Measurements from ENCODE around the gene SMC5.
"Not testable (repeated sequence)": the region's sequence is repeated elsewhere in the genome, so short reads cannot be mapped to it uniquely, and the experiment has no call there.

SMC5 gene

GRCh38 chr9:70258692-70259511 lies at the start of gene SMC5:
Gene SMC5, plus strand, starts transcription at chr9:70258978. Its CDS starts 101 bp downstream, at chr9:70259079.
- FAIRE-seq: peak; percentile 97

GRCh38 chr9:70217029-70217428 lies 41.7 kb upstream of the SMC5 start:
- FAIRE-seq: no peak
- DNase-seq (ENCODE audit: low spot score): no peak

More at GRCh38 chr9:70258692-70259511, at the start of gene SMC5:
- peak; percentile 94 for DNase-seq (ENCODE audit: low spot score)

GRCh38 chr9:70218767-70219166 lies 40.0 kb upstream of the SMC5 start:
- no peak for FAIRE-seq
- DNase-seq (ENCODE audit: low spot score): no peak

- DNase-seq (ENCODE audit: low spot score) (no peak), FAIRE-seq (no peak)
These were observed 38.6 kb upstream of the SMC5 start for GRCh38 chr9:70220216-70220615.

- FAIRE-seq (no peak), DNase-seq (ENCODE audit: low spot score) (no peak)
These were observed 36.4 kb upstream of the SMC5 start for GRCh38 chr9:70222354-70222753.

GRCh38 chr9:70228118-70228517 lies 30.7 kb upstream of the SMC5 start:
- FAIRE-seq: no peak
- no peak for DNase-seq (ENCODE audit: low spot score)

GRCh38 chr9:70228611-70229010 lies 30.2 kb upstream of the SMC5 start:
- DNase-seq (ENCODE audit: low spot score) (no peak), FAIRE-seq (no peak)

- FAIRE-seq (no peak), DNase-seq (ENCODE audit: low spot score) (no peak)
These were observed 29.8 kb upstream of the SMC5 start for GRCh38 chr9:70229026-70229425.

- DNase-seq (ENCODE audit: low spot score): no peak
- no peak for FAIRE-seq
These were observed 29.2 kb upstream of the SMC5 start for GRCh38 chr9:70229579-70229978.

- FAIRE-seq (no peak), DNase-seq (ENCODE audit: low spot score) (no peak)
These were observed 26.3 kb upstream of the SMC5 start for GRCh38 chr9:70232476-70232875.

- FAIRE-seq; DNase-seq (ENCODE audit: low spot score): not testable (repeated sequence)
These were observed 24.6 kb upstream of the SMC5 start for GRCh38 chr9:70234208-70234607.

- DNase-seq (ENCODE audit: low spot score); FAIRE-seq: not testable (repeated sequence)
These were observed 12.8 kb upstream of the SMC5 start for GRCh38 chr9:70245952-70246351.

- FAIRE-seq: no peak
- DNase-seq (ENCODE audit: low spot score): no peak
These were observed 8.6 kb upstream of the SMC5 start for GRCh38 chr9:70250221-70250620.

GRCh38 chr9:70255486-70255885 lies 3.3 kb upstream of the SMC5 start:
- no peak for FAIRE-seq
- DNase-seq (ENCODE audit: low spot score): no peak

GRCh38 chr9:70256123-70256551 lies 2.6 kb upstream of the SMC5 start:
- DNase-seq (ENCODE audit: low spot score) (peak; percentile 38), FAIRE-seq (no peak)

- DNase-seq (ENCODE audit: low spot score) (no peak), FAIRE-seq (no peak)
These were observed 1.3 kb upstream of the SMC5 start for GRCh38 chr9:70257502-70257901.

GRCh38 chr9:70257991-70258691 lies 637 bp upstream of the SMC5 start:
- DNase-seq (ENCODE audit: low spot score) (no peak), FAIRE-seq (no peak)

- no peak for DNase-seq (ENCODE audit: low spot score)
- FAIRE-seq: no peak
These were observed 679 bp downstream of the SMC5 start for GRCh38 chr9:70259512-70259802.

GRCh38 chr9:70260007-70260443 lies 1.2 kb downstream of the SMC5 start:
- DNase-seq (ENCODE audit: low spot score) (no peak), FAIRE-seq (no peak)

- no peak for FAIRE-seq
These were observed 1.8 kb downstream of the SMC5 start for GRCh38 chr9:70260606-70261005.

GRCh38 chr9:70261131-70261870 lies 2.5 kb downstream of the SMC5 start:
- no peak for FAIRE-seq
- no peak for DNase-seq (ENCODE audit: low spot score)

More at GRCh38 chr9:70260606-70261005, 1.8 kb downstream of the SMC5 start:
- no peak for DNase-seq (ENCODE audit: low spot score)

- FAIRE-seq: no peak
- DNase-seq (ENCODE audit: low spot score): no peak
These were observed 3.6 kb downstream of the SMC5 start for GRCh38 chr9:70262366-70262765.
